ENCODE data around the gene ZNF83.
A peak's percentile ranks its signal among the peaks of the same experiment; 100 is the strongest.
"Not testable (repeated sequence)": the region's sequence is repeated elsewhere in the genome, so short reads cannot be mapped to it uniquely, and the experiment has no call there.

The ZNF83 gene

GRCh38 chr19:52639996-52640395 lies 1.8 kb upstream of the ZNF83 start:
- DNase-seq (ENCODE audit: low read depth), result no peak

- DNase-seq (ENCODE audit: low read depth), result no peak
These were observed 446 bp upstream of the ZNF83 start for GRCh38 chr19:52638601-52639000.

GRCh38 chr19:52635786-52636570 lies 2.2 kb downstream of the ZNF83 start:
- no peak for DNase-seq (ENCODE audit: low read depth)

DNA sequence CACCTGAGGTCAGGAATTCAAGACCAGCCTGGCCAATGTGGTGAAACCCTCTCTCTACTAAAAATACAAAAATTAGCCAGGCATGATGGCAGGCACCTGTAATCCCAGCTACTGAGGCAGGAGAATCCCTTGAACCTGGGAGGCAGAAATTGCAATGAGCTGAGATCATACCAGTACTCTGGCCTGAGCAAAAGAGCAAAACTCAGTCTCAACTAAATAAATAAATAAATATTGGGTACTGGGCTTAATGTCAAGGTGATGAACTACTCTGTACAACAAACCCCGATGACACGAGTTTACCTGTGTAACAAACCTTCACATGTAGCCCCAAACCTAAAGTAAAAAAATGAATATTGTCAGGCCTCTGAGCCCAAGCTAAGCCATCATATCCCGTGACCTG lies 10.7 kb downstream of the ZNF83 start:
- not testable (repeated sequence) for DNase-seq (ENCODE audit: low read depth)

DNA sequence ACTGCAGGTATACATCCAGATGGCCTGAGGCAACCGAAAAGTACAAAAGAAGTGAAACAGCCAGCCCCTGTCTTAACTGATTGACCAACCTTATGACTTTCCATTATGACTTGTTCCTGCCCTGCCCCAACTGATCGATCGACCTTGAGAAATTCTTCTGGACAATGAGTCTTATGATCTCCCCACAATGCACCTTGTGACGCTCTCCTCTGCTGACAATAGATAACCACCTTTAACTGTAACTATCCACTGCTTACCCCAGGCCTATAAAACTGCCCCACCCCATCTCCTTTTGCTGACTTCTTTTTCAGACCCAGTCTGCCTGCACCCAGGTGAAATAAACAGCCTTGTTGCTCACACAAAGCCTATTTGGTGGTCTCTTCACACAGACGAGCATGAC lies 11.2 kb downstream of the ZNF83 start:
- DNase-seq (ENCODE audit: low read depth), result no peak

DNA sequence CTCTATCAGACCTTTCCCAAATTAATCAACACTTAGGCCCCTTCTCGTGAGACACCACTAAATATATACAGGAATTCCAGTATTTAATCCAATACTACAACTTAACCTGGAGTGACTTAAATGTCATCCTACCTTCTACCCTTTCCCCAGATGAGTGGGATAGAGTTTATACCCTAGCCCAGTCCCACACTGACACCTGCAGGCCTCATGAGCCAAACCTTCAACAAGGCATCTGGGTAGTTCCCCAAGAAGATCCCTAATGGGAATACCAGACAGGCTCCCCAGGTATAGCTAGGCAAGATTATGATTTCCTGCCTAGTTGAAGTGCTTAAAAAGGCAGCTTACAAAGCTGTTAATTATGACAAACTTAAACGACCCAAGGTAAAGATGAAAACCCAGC lies 15.9 kb downstream of the ZNF83 start:
- no peak for DNase-seq (ENCODE audit: low read depth)

DNA sequence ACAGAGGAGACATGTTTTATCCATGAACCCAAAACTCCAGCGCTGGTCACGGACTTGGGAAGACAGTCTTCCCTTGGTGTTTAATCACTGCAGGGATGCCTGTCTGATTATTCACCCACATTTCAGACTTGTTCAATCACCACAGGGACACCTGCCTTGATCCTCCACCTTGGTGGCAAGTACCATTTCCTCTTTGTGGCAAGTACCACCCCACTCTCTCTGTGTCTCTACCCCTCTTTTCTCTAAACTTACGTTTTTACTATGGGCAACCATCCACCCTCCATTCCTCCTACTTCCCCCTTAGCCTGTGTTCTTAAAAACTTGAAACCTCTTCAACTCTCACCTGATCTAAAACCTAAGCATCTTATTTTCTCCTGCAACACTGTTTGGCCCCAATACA lies 16.8 kb downstream of the ZNF83 start:
- DNase-seq (ENCODE audit: low read depth), result no peak

- no peak for DNase-seq (ENCODE audit: low read depth)
These were observed 24.8 kb downstream of the ZNF83 start for GRCh38 chr19:52613299-52613906.

DNA sequence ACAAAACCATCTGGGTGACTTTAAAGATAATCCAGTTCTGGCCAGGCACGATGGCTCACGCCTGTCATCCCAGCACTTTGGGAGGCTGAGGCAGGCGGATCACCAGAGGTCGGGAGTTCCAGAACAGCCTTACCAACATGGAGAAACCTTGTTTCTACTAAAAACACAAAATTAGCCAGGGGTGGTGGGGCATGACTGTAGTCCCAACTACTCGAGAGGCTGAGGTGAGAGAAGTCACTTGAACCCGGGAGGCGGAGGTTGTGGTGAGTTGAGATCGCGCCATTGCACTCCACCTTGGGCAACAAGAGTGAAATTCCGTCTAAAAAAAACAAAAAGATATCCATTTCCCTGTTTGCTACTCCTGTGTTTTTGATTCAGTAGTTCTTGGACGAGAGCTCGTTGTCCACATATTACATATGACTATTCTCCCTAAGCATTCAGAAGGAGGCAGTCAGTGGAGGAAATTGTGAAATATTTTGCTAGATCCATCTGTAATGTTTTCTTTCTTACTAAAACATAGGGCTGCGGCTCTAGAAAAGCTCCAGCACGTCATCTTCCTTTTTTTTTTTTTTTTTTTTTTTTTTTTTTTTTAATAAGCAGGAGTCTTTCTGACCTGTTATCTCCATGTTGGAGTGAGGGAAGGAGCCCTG lies 34.5 kb downstream of the ZNF83 start:
- no peak for DNase-seq (ENCODE audit: low read depth)

GRCh38 chr19:52602941-52603340 lies 35.2 kb downstream of the ZNF83 start:
- DNase-seq (ENCODE audit: low read depth), result no peak

GRCh38 chr19:52601974-52602366 lies 36.2 kb downstream of the ZNF83 start:
- not testable (repeated sequence) for DNase-seq (ENCODE audit: low read depth)

DNA sequence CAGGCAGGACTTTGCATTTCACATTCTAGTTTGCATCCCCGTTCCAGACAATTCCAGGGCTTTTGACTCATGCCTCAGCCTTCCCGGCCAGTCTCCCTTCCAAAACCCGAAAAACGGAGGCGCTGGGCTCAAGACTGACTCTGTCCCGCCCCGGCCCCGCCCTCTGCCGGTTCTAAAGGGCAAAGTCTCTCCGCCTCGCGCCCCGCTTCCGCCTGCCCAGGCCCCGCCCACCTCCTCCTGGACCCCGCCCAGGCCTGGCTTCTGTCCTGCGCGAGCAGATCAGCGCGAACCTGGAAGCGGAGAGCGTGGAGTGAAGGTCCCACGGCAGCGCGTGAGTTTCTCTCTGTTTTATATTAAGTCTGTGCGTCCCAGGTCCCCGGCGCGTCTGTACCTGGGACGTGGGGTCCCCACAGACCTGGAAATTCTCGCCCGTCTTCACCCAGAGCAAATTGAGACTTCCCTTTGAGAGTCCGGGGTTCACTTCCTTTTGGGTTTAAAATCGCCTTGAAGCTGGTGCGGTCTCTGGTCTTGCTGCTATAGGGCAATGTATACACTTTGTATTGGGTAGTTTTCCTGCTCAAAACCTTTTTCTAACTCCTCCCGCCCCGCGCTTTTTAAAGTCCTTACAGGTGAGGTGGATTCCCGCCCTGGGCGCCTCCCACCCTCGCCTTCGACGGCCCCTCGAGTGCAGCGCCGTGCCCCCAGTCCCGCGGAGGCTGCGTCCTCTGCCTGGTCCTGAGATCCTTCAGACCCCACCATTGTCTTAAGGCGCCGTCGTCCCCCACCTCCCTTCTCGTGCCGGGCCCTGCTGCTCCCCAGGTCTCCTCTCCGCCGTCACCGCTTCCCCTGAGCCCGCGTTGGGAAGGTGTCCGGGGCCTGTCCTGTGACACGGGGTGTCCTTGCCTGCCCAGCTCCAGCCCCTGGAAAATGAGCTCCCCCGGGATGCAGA lies 36.9 kb downstream of the ZNF83 start:
- peak; percentile 80 for DNase-seq (ENCODE audit: low read depth)

GRCh38 chr19:52600639-52601024 lies 37.5 kb downstream of the ZNF83 start:
- DNase-seq (ENCODE audit: low read depth), result no peak

GRCh38 chr19:52599241-52599640 lies 38.9 kb downstream of the ZNF83 start:
- no peak for DNase-seq (ENCODE audit: low read depth)

GRCh38 chr19:52593441-52593840 lies 44.7 kb downstream of the ZNF83 start:
- not testable (repeated sequence) for DNase-seq (ENCODE audit: low read depth)

DNA sequence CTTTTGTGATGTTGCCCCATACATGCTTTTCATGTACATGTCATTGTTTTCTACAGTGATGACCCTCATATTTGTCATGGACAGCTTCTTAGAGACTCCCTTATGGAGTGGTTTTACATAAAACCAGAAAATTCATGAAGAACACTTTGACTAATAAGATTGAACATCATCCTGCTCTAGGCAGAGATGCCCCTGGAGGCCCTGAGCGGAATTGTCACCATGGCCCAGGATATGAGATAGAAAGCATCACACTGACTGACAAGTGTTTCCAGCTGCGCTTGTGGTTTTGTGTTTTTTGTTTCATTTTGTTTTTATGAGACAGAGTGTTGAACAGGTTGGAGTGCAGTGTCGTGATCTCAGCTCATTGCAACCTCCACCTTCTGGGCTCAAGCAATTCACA lies 45.9 kb downstream of the ZNF83 start:
- DNase-seq (ENCODE audit: low read depth), result no peak

GRCh38 chr19:52590728-52591127 lies 47.4 kb downstream of the ZNF83 start:
- no peak for DNase-seq (ENCODE audit: low read depth)

DNA sequence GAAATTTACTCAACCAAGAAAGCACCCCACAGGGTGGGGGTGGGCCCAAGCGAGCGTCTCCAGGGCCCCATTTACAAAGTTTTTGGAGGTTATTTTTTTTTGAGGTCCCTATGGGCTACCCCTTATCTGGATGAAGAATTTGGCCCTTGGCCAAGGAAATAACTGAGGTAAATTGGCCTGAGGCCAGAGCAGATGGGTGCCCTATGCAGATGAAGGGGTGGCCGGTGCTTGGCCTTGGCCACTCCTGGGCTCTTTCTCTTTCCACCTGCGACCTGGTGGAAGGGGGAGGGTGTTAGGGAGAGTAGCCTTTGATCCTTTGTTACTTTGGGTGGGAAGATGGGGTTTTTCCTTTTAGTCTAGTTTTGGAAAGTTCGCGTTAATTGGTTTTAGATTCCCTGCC lies 52.6 kb downstream of the ZNF83 start:
- no peak for DNase-seq (ENCODE audit: low read depth)

DNA sequence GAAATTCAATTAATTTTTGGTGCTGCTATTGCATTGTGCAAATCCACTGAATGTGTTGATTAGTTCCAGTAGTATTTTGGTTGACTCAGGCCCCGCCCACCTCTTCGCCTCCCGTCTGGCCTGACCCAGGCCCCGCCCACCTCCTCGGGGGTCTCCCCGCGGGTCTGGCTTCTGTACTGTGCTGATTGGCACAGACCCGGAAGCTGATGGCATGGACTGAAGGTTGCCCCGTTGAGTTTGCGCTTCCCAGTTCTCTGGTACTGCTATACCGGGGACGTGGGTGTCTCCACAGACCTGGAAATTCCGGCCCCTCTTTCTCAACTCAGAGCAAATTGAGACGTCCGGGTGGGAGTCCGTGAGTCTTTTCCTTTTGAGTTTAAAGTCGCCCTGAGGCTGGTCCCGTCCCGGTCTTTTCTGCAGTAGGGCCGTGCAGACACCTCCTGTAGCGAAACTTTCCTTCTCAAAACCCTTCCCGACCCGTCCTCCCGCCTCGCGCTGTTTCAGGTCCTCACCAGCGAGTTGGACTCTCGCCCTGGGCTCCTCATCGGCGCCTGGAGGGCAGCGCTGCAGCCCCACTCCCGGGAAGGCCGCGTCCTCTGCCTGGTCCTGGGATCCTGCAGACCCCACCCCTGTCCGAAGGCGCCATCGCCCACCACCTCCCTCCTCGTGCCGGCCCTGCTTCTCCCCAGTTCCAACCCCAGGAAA lies 53.3 kb downstream of the ZNF83 start:
- no peak for DNase-seq (ENCODE audit: low read depth)

- DNase-seq (ENCODE audit: low read depth), result peak; percentile 84
These were observed 67.9 kb downstream of the ZNF83 start, which contains the start of gene ZNF701 for GRCh38 chr19:52570000-52570861. Gene ZNF701, plus strand, starts transcription at chr19:52570287. Its CDS starts 3,861 bp downstream, at chr19:52574148.

DNA sequence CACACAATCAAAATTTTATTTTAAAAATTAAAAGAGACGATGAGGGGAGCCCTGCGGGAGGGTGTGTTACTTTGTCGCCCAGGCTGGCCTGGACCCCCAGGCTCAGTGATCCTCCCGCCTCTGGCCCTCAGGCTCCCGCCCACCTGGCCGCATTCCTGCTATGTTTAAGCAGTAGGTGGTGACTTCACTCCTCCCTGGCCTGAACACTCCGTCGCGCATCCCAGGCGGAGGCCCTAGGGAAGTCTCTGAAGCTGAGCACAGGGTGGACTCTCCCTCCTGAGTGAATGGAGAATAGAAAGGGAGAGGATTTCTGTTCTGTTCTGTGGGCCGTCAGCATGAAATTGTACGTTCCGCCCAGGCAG lies 68.5 kb downstream of the ZNF83 start:
- not testable (repeated sequence) for DNase-seq (ENCODE audit: low read depth)

Data from T-helper 22 cell (primary cell).